Thyroid gland (tissue), 4 donors: Measurements from ENCODE around the gene CCDC97. TPM values are rescaled to one million over a fixed set of nuclear protein-coding genes. Genes with fewer than 3 reads are reported as not detected.

Experiments
- DNase-seq, 2 donors: peaks; one replicate each; pipeline ENCODE4 v3.0.0-alpha.2; 2019
- H3K27ac ChIP-seq, 3 donors: fragments of 200-600 bp; sonication (generic); 1 replicate in 2 of 3; 2 replicates in 1 of 3; pipeline ENCODE4 v1.5.1; 2016 to 2019; ENCODE audit warnings: mild to moderate bottlenecking in 1 of 3, moderate library complexity in 1 of 3
- H3K27me3 ChIP-seq: fragments of 200-600 bp; sonication (generic); one replicate; pipeline ENCODE4 v1.5.1; 2019
- H3K36me3 ChIP-seq, 2 donors: fragments of 200-600 bp; sonication (generic); one replicate each; pipeline ENCODE4 v1.5.1; 2016 to 2019
- H3K4me1 ChIP-seq, 2 donors: fragments of 200-600 bp; sonication (generic); one replicate each; pipeline ENCODE4 v1.5.1; 2017 to 2019
- H3K4me3 ChIP-seq, 3 donors: fragments of 200-600 bp; sonication (generic); replicated peaks in 1 of 3; 1 replicate in 2 of 3; 2 replicates in 1 of 3; pipeline ENCODE4 v1.5.1; 2016; ENCODE audit warnings: mild to moderate bottlenecking in 1 of 3
- H3K9me3 ChIP-seq: fragments of 200-600 bp; sonication (generic); one replicate; pipeline ENCODE4 v1.5.1; 2017
- CTCF ChIP-seq, 6 experiments: fragments of 200-600 bp in 3 of 6; fragments of 450-650 bp in 3 of 6; sonication (generic) in 3 of 6; IDR thresholded peaks; one replicate each; pipeline ENCODE4 v1.5.1; 2016 to 2019; ENCODE audit warnings: antibody characterized with exemption in 6 of 6, mild to moderate bottlenecking in 2 of 6, inconsistent platforms in 1 of 6, moderate library complexity in 1 of 6
- POLR2A ChIP-seq, 2 donors: fragments of 450-650 bp; IDR thresholded peaks; one replicate each; pipeline ENCODE4 v1.6.1; 2017; ENCODE audit warnings: antibody characterized with exemption in 2 of 2, mild to moderate bottlenecking in 2 of 2, moderate library complexity in 1 of 2
- WGBS, 2 donors: methylation state at CpG; one replicate each; pipeline ENCODE4 v1.1.5; 2017; 5-methylcytosine and 5-hydroxymethylcytosine counted together
- intact Hi-C: fragments of 100-400 bp; cut with DNase I; formaldehyde crosslinking; loops from one replicate; pipeline ENCODE4 v1.15.1; 2023
- total RNA-seq, 4 donors: library from RNA; depleted of rRNA; stranded (reverse); fragments of >200 nt; gene quantifications; one replicate each; pipeline ENCODE4 v1.2.3, GENCODE V29; 2016

The CCDC97 gene
- total RNA-seq, 4 donors from 2014 or later = 10.6 to 22.0 (median 19.3) TPM

- no peak overlapping the region for H3K4me3 ChIP-seq
- H3K27me3 ChIP-seq = no peaks in the 10 kb centered on the region
- no peak for DNase-seq
- peak overlapping the region in 1 of 3 donors; percentile 19 for H3K27ac ChIP-seq
- H3K36me3 ChIP-seq = peaks cover 53 to 56% of the 10 kb centered on the region in 2 donors
- peaks cover 16 to 32% of the 10 kb centered on the region in 2 donors for H3K4me1 ChIP-seq
- no peaks in the 10 kb centered on the region for H3K9me3 ChIP-seq
- WGBS, 2 donors = 91 to 93% methylated on average over 4 of the region's 4 CpGs
- TF ChIP-seq CTCF (IDR thresholded peaks at IDR 0.05) (no peak), POLR2A (IDR thresholded peaks at IDR 0.05) (no peak)
- intact Hi-C loops = loop anchor here (5.0 kb wide), 2 partner anchors 38 to 103 kb away; no protein-coding TSS in a partner anchor
These were observed 5.1 kb upstream of the CCDC97 start for GRCh38 chr19:41304706-41305483.

GRCh38 chr19:41305927-41306793 is 3.8 kb upstream of the CCDC97 start:
- Histone ChIP-seq H3K4me1 (peaks cover 20 to 25% of the 10 kb centered on the region in 2 donors), H3K36me3 (peaks cover 49 to 53% of the 10 kb centered on the region in 2 donors), H3K9me3 (no peaks in the 10 kb centered on the region), H3K27me3 (no peaks in the 10 kb centered on the region), H3K4me3 (no peak overlapping the region), H3K27ac (peak overlapping the region in 2 of 3 donors; percentile 15 to 23)
- WGBS, 2 donors = 74 to 92% methylated on average over 12 of the region's 13 CpGs
- DNase-seq = no peak
- intact Hi-C loops = loop anchor here (5.0 kb wide), 2 partner anchors 39 to 104 kb away; no protein-coding TSS in a partner anchor
- no peak for TF ChIP-seq POLR2A (IDR thresholded peaks at IDR 0.05)
- no peak for TF ChIP-seq CTCF (IDR thresholded peaks at IDR 0.05)

GRCh38 chr19:41307090-41307875 is 2.7 kb upstream of the CCDC97 start:
- Histone ChIP-seq H3K4me1 (peaks cover 23 to 32% of the 10 kb centered on the region in 2 donors), H3K9me3 (no peaks in the 10 kb centered on the region), H3K36me3 (peaks cover 44 to 45% of the 10 kb centered on the region in 2 donors), H3K4me3 (no peak overlapping the region), H3K27me3 (no peaks in the 10 kb centered on the region), H3K27ac (peak overlapping the region in 2 of 3 donors; percentile 94 to 95)
- intact Hi-C loops = loop anchor here (5.0 kb wide), 2 partner anchors 40 to 105 kb away; no protein-coding TSS in a partner anchor
- TF ChIP-seq POLR2A (IDR thresholded peaks at IDR 0.05) (no peak), CTCF (IDR thresholded peaks at IDR 0.05) (no peak)
- 69 to 75% methylated on average over 8 of the region's 8 CpGs for WGBS, 2 donors
- no peak for DNase-seq

- Histone ChIP-seq H3K36me3 (peaks cover 38 to 43% of the 10 kb centered on the region in 2 donors), H3K4me3 (no peak overlapping the region), H3K27me3 (no peaks in the 10 kb centered on the region), H3K4me1 (peaks cover 23 to 32% of the 10 kb centered on the region in 2 donors), H3K27ac (peak overlapping the region; percentile 66 to 95 (median 94)), H3K9me3 (no peaks in the 10 kb centered on the region)
- WGBS, 2 donors = 35 to 60% methylated on average over 1 to 4 of the region's 4 CpGs
- intact Hi-C loops = loop anchor here (5.0 kb wide), 2 partner anchors 41 to 106 kb away; no protein-coding TSS in a partner anchor
- TF ChIP-seq CTCF (IDR thresholded peaks at IDR 0.05) (no peak), POLR2A (IDR thresholded peaks at IDR 0.05) (no peak)
- no peak for DNase-seq
These were observed 2.0 kb upstream of the CCDC97 start for GRCh38 chr19:41307954-41308449.
